NCI-H345 treated with DMSO at 0.1 percent for 48 hours (cell line): ENCODE results near the gene ADRA2C.
A peak's percentile ranks its signal among the peaks of the same experiment; 100 is the strongest.

Source experiments
- DNase-seq: peaks from one replicate; lab custom pipeline; 2025; ENCODE audit not compliant: unreplicated experiment; lab: John Stamatoyannopoulos, UW

Gene ADRA2C

DNA sequence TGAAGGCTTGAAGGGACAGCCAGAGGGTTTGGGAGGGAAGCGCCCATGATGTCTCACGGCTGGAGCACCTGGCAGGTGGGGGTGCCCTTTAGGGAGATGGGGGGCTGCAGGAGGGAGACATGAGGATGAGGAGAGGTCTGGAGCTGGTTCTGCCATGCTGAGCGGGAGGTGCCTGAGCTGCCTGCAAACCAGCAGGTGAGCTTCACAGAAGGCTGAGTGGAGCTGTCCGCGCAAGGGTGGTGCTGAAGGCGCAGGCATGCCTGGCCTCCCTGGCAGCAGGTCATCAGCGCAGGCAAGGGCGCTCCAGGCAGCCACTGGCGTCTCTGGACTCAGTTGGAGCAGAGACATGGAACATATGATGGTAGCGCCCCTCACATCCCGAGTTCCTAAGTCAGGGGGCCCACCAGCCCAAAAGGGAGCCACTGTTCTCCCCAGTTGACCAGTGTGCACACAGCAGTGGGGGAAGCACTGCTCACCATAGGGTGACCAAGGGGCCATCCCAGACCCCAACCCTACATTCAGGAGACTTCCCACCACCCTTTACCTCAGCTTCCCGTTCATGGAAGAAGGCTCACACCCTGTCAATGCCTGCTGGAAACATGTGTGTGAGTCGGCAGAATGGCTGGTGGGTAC, 25.8 kb downstream of the ADRA2C start:
- DNase-seq, result no peak

DNA sequence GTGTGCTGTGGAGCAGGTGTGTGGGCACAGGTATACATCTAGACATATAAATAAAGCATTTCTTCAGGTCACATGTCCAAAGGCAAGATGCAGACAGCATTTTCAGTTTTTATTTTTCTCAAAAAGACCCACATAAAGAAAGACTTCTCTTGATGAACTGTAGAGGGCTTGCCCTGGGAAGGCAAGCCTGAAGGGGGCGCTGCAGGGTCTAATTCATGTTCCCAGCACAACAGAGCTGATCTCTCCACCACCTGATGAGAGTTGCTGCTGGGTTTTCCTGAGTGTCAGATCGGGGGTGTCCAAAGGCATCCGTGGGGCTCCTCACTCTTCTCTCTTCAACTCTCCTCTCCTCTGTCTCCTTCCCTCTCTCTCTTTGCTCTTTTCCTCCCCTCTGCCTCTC, 26.6 kb downstream of the ADRA2C start:
- DNase-seq, result no peak

DNA sequence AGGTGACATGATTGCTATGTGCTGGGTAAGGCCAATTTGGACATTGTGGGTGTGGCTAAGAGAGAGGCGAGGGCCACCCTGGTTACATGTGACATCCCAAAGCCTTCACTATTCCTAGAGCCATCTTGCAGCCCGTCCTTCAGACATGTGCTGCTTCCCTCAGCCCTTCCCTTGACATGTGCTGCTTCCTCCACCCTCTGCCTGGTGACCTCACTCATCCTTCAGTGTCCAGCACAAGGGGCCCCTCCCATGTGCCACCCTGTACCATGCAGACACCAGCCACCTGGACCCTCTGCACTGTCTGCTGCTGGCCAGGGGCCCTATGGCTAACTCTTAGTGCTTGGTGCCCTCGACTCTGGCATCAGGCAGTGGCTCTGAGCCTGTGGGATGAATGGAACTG, 27.4 kb downstream of the ADRA2C start:
- no peak for DNase-seq

DNA sequence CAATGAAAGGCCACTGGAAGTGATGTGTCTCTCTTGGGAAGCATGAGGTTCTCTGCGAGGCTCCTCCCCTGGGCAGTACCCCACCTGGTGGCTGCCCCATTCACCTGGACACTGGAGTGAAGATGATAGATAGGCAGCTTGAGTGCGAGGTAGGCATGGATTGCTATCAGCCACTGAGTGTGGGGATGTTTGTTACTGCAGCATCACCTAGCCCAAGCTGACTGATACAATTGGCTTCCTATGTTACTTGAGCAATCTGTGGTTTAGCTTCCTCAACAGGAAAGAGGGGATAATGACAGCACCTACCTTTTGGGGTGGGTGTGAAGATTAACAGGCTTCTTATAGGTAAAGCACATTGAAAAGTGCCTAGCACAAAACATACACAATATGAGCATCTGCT, 30.8 kb downstream of the ADRA2C start:
- no peak for DNase-seq

DNA sequence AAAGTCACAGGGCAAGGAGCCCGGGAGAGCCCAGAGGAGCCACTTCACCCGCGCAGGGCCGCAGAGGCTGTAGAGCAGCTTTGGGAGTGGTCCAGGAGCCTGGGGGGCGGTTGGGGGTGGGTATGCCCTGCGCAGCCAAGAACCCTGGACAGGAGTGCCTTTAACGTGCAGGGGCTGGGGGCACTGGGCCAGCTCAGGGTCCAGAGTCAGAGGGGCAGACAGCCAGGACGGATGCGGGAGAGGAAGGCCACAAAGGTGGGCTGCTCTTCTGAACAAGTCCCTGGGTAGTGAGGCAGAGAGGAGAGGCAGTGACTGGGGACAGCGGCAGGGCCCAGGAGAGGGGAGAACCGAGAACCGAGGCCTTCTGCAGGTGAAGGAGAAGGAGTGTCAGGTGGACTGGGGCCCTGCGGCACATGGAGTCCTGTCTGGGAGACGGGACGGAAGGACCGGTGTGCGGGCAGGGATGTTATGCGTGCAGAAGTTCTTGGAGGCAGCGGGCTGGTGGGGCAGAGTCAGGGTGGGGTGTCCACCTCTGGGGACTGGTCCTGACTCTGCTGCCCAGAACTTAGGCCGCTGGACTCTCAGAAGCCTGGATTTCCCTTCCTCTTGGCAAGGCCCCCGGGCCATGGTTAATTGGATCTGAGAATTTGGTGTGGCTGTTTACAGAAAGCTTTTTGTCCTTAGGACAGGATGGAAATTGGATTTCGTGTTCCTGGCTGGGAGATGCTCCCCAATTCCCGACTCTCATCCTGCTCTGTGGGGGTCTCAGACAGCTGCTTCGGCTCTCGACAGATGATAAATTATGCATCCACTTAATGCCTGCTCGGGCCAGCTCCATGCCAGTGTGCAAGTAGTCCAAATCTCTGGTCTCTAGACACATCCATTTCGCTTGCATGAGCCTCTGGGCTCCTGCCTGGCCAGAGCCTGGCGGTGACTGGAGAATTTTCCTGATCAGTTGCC, 31.9 kb downstream of the ADRA2C start:
- no peak for DNase-seq

DNA sequence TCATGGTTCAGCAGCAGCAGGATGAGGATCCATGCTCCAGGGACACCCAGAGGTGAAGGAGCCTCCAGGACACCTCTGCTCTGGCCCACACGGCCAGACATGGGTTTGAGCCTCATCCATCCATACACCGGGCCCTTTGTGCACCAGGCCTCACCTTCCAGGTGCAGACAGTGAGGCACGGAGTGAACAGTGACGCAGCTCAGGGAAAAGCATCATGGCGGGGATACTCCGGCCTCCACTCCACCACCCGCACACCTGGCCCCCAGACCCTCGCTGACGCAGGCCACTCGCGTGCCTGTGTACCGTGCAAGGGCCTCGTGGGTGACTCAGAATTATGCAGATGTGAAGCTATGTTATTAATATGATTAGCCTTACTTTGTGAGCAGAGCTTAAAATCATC, 33.3 kb downstream of the ADRA2C start:
- DNase-seq, result no peak

DNA sequence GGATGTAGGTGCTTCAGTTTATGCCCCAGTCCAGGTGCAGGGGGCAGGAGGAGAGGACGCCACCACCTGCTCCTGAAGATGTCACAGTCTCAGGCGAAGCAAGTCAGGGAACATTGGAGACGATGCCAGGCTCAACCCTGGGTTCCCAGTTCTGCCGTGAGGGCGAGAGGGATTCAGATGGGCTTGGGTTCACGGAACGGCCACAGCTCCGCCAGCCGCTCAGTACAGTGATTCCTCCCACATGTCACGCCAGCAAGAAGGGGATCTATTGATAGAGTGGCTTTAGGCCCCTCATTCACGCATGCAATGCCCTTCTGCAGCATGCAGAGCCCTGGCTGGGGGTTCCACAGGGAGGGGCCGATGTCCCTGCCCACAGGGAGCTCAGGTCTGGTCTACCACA, 34.2 kb downstream of the ADRA2C start:
- no peak for DNase-seq

DNA sequence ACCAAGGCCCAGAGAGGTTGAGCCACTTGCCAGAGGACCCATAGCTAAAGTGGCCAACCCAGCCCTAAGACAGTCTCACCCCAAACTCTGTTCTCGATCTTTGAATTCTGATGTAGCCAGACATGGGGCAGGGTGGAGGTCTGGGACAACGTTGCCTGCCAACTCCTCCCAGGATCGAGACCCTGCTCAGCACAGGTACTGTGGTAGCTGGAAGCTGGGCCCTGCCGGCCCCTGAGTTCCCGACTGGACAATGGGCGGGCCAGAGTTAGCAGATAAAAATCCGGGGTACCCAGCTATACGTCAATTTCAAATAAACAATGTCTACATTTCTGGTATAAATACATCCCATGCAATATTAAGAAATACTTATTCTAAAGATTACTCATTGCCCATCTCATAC, 35.3 kb downstream of the ADRA2C start:
- no peak for DNase-seq

DNA sequence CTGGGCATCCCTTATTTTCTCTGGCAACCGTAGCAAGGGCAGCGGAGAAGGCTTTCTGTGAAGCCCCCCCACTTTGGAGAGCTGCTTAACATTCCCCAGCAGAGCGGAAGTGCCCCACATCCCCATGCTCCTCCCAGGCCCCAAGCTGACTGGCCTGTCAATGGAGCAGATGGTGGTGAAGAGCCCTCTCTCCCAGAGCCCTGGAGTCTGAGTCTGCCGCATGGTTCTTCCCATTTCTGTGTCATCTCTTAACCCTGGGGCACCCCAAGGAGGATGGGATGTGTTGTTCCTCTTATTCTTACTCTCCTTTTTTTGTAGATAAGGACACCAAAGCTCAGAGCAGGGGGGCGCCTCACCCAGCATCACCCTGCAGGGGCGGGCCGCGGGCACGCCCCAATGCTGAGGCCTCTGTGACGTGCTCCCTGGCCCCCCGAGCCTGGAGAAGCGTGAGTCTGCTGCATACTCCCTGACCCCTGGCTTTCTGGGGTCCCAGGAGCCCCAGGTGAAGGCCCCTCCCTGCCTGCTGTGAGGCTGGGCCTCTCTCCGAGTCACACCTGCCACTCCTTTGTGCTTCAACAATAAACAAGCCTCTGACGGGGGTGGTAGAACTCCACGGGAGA, 35.9 kb downstream of the ADRA2C start:
- DNase-seq, result peak; percentile 67

DNA sequence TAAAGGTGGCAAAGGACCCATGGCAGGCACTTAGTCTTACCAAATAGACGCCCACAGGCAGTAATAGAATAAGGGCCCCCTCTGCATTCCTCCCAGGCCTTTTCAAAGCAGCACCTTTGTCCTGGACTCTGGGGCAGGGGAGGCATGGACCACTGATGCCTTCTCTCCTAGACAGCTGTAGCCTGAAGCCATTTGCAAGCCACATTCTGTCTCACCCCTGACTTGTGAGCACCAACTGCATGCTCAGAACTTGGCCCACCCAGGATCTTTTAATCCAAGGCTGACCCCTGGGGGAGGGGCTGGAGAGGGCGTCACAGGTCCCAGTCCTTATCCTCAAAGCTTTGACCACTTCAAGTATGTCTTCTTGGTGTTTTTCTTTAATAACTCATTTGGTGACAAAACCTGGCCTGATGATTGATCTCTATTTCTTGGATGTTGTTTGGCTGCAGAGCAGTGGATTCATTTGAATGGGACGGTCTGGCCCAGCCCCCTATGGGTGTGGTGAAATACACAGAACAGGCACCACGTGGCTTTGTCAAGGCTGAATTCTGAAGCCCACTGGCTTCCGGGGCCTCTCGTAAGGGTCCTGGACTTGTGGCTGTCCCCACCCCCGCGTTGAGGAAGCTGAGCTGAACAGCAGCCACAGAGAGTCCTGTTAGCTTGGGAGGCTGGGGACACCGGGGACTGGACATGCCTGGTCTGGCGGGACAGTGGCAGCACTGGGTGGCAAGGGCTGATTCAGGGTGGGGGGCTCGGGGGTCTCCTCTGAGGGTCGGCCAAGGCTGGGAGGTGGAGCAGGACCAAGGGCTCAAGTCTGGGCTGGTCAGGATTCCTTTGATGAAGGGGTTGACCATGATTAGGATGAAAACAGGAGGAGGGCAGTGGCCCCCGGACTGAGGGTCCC, 36.6 kb downstream of the ADRA2C start:
- DNase-seq, result no peak

DNA sequence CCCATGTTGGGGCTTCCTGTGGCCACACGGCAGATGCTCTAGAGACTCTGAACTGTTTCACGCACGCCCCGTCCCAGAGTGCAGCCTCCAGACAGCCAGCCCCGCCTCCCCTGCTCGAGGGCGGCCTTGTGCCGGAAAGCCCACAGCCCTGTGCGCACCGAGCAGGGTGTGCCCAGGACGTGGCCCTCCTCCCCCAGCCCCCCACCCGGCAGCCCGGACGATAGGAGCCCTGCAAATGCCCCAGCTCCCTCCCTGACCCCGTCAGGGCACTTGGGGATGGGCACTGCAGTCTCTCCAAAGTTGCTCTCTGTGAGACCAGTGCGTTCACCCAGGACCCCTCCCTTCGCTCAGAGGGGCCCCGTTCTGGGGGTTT, 37.3 kb downstream of the ADRA2C start:
- no peak for DNase-seq

DNA sequence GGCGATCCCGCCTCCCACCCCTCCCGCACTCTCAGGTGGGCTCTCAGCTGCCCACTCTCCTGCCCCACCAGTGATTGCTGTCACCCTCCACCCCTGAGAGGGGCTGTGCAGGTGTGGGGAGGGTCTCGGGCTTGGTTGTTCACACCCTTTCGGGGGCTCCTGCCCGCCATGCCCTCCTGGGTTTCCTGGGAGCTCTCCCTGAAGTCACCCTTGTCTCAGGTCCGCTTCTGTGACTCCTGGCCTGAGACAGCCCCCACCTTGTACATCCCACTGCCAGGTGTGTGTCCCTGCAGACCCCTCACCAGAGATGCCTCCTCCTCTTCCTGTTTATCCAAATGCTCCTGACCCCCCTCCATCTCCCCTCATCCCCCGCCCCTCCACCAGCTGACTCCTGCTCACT, 37.8 kb downstream of the ADRA2C start:
- DNase-seq, result no peak

DNA sequence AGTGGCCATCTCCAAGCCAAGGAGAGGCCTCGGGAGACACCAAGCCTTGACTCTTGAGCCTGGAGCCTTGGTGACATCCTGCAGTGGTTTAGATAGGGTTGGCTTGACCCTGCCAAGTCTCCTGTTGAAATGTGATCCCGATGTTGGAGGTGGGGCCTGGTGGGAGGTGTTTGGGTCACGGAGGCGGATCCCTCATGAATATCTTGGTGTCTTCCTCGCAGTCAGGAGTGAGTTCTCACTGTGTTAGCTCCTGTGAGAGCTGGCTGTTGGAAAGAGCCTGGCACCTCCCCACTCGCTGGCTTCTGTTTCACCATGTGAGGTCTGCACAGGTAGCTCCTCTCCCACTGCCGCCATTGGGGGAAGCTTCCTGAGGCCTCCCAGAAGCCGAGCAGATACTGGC, 38.8 kb downstream of the ADRA2C start:
- DNase-seq, result no peak

DNA sequence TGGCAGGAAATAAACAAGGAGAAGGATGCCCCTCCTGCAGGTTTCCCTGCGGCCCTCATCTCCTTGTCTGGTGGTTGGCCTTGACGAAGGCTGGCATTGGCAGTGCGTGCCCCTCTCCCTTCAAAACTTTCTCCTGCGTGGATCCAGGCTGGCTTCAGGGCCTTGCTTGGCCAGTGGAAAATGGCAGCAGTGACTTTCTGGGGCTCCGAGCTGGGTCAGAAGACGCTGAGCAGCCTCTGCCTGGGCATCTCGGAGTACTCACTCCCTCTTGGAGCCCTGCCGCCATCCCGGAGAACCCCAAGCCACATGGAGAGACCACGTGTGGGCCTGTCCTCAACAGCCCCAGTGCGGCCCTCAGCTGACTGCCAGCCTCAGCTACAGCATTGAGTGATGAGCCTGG, 39.5 kb downstream of the ADRA2C start:
- no peak for DNase-seq

DNA sequence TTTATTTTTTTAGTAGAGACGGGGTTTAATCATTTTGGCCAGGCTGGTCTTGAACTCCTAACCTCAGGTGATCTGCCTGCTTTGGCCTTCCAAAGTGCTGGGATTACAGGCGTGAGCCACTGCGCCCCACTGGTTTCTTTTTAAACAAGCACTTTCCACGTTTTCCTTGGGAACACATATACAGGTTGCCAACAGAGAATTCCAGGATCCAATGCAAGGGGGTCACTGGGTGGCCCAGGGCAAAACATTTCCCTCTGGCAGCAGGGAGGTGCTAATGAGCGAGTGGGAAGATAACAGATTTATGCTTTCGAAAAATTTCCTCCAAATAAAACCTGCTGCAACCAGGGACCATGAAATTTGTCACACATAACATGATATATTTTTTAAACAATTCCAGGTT, 41.1 kb downstream of the ADRA2C start:
- DNase-seq, result no peak

DNA sequence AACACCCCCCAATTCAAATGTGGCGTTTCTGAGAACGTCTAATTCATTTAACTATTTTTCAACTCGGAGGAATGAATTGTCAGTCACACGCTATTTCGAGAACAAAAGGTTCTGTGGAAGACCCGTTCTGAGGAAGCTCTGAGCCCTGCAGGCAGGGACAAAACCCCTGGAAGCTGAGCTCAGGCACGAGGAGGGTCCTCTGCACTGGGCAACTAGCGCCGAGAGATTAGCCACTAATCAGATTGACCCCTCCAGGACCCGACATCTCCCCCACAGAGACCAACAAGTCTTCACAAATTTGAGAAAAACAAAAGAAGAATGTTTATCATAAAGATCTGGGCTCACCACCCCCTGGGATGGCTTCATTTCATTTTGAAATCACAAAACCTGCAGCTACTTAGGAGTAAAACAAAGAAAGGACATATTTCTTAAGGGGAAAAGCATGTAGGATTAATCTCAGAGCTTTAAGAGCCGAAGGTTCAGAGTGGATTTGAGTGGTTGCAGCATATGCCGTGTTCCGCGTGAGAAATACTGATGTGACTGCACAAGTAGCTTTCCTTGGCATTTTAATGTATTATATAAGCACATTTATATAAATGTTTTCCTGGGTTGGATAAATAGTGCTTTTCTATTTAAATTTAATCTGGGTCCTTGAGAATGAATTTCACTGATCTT, 41.8 kb downstream of the ADRA2C start:
- no peak for DNase-seq

DNA sequence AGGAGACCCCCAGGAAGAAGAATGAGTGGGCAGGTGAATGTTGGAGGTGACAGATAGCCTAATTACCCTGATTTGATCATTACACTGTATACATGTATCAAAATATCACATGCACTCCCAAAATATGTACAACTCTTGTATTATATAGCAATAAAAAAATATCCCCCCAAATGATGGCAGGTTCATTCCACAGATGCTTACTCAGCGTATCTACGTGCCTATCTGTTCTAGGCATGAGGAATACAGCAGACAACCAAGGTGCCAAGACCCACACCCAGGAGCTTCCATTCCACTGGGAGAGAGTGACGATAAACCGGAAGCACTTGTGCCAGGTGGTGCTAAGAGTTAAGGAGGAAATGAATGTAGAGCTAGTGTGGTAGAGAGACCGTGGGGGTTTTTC, 42.4 kb downstream of the ADRA2C start:
- no peak for DNase-seq

DNA sequence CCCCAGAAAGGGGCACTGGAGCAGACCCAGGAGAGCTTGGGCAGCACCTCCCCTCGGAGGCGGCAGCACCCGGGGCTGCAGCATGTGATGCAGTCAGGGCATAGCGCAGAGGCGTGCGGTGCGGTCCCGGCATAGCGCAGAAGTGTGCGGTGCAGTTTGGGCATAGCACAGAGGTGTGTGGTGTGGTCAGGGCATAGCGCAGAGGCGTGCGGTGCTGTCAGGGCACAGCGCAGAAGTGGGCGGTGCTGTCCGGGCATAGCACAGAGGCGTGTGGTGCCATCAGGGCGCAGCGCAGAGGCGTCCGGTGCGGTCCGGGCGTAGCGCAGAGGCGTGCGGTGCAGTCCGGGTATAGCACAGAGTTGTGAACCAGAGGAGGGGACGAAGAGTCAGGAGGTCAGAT, 42.8 kb downstream of the ADRA2C start:
- no peak for DNase-seq

DNA sequence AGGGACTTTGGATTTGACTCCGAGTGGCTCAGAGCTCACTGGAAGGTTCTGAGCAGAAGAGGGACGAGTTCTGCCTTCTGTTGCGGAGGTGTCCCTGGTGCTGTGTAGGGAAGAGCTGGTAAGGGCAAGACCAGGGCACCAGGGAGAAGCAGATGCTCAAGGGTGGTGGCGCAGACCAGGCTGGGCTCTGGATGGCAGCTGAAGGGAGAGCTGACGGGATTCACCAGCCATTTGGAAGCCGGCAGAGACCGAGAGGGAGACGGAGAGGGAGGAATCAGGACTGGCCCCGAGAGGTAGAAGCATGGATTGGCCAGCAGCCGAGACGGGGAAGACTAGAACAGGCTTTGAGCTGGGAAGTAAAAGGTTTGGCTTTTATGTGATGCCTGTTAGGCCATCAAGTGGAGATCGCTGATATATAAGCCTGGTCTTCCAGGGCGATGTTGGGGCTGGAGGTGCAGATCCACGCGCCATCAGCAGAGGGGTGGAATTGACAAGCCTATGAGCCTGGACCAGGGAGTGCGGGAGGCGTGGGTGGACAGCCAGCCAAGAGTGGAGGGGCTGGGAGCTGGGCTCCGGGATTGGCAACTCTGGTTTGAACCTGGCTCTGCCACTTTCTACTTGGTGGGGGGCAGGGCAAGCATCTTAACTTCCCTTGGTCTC, 43.4 kb downstream of the ADRA2C start:
- DNase-seq, result no peak

DNA sequence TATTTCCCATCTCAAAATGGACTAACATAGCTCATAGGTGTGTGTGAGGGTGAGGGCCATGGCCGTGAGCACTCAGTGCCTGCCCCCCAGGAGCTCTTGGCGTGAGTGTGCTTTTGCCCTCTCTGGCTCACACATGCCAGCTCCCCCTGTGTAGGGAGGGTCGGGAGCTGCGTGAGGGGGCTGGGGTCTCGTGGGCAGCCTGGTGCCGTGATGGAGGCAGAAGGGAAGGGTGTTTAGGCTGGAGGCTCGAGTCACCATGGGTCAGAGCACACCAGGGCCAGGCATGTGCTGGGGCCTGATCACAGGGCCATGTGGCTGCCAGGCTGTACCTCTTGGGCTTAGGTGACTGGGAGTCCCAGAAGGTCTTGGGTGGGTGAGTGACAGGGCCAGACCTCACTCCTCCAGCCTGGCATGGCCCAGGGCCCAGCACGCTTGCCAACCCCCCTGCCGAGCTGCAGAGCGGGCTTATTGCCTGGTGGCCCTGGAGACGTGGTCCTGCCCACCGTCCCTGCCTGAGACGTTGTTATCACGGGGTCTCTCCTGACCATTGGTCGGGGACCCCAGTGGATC, 44.0 kb downstream of the ADRA2C start:
- DNase-seq, result no peak
